GM19351 (cell line): ENCODE measurements around the gene LSM14A.
"Not testable (repeated sequence)": the region's sequence is repeated elsewhere in the genome, so short reads cannot be mapped to it uniquely, and the experiment has no call there.

ENCODE experiments used
- ATAC-seq: cut with Tn5 transposase; IDR thresholded peaks from one replicate; pipeline ENCODE4 v1.9.1; 2021; ENCODE audit warnings: mild to moderate bottlenecking, moderate library complexity; ENCODE audit not compliant: unreplicated experiment

LSM14A gene

GRCh38 chr19:34226036-34226435 is 53.7 kb downstream of the LSM14A start:
- no peak for ATAC-seq

GRCh38 chr19:34228347-34228746 is 56.0 kb downstream of the LSM14A start:
- ATAC-seq, result no peak

GRCh38 chr19:34228762-34229161 is 56.5 kb downstream of the LSM14A start:
- ATAC-seq, result no peak

GRCh38 chr19:34229721-34230120 is 57.4 kb downstream of the LSM14A start:
- ATAC-seq, result no peak

- ATAC-seq, result no peak
Observed at GRCh38 chr19:34230820-34231219, 58.5 kb downstream of the LSM14A start.

GRCh38 chr19:34231439-34231838 is 59.1 kb downstream of the LSM14A start:
- no peak for ATAC-seq

- peak; percentile 81 for ATAC-seq
Observed at GRCh38 chr19:34232566-34233481, 60.5 kb downstream of the LSM14A start.

- ATAC-seq, result no peak
Observed at GRCh38 chr19:34235425-34235940, 63.2 kb downstream of the LSM14A start.

GRCh38 chr19:34236035-34236987 is 64.0 kb downstream of the LSM14A start:
- no peak for ATAC-seq

GRCh38 chr19:34237283-34237682 is 65.0 kb downstream of the LSM14A start:
- no peak for ATAC-seq

GRCh38 chr19:34237939-34238338 is 65.6 kb downstream of the LSM14A start:
- no peak for ATAC-seq

GRCh38 chr19:34241513-34242337 is 69.4 kb downstream of the LSM14A start:
- peak; percentile 65 for ATAC-seq

GRCh38 chr19:34243138-34243875 is 71.0 kb downstream of the LSM14A start:
- not testable (repeated sequence) for ATAC-seq

GRCh38 chr19:34243876-34244578 is 71.7 kb downstream of the LSM14A start:
- ATAC-seq, result no peak

- ATAC-seq, result no peak
Observed at GRCh38 chr19:34244611-34245299, 72.5 kb downstream of the LSM14A start.

- no peak for ATAC-seq
Observed at GRCh38 chr19:34246340-34246739, 74.0 kb downstream of the LSM14A start.

GRCh38 chr19:34248941-34249340 is 76.6 kb downstream of the LSM14A start:
- no peak for ATAC-seq

- ATAC-seq, result not testable (repeated sequence)
Observed at GRCh38 chr19:34253167-34253566, 80.9 kb downstream of the LSM14A start.

GRCh38 chr19:34253681-34254045 is 81.4 kb downstream of the LSM14A start:
- not testable (repeated sequence) for ATAC-seq
